HG03342 (cell line): ENCODE results near the gene ABHD2.
"Not testable (repeated sequence)": the region's sequence is repeated elsewhere in the genome, so short reads cannot be mapped to it uniquely, and the experiment has no call there.

Source experiments
- ATAC-seq: cut with Tn5 transposase; IDR thresholded peaks from one replicate; pipeline ENCODE4 v1.9.1; 2021; ENCODE audit warnings: mild to moderate bottlenecking, moderate library complexity; ENCODE audit not compliant: unreplicated experiment

ABHD2 gene

GRCh38 chr15:89118481-89118989 is 30.3 kb downstream of the ABHD2 start:
- ATAC-seq = no peak

GRCh38 chr15:89119489-89120478 is 31.5 kb downstream of the ABHD2 start:
- ATAC-seq = no peak

GRCh38 chr15:89120479-89121000 is 32.3 kb downstream of the ABHD2 start:
- not testable (repeated sequence) for ATAC-seq

- no peak for ATAC-seq
These were observed 33.2 kb downstream of the ABHD2 start for GRCh38 chr15:89121414-89121813.

GRCh38 chr15:89122505-89123180 is 34.4 kb downstream of the ABHD2 start:
- no peak for ATAC-seq

GRCh38 chr15:89123181-89123525 is 34.9 kb downstream of the ABHD2 start:
- ATAC-seq = no peak

- ATAC-seq = no peak
These were observed 37.0 kb downstream of the ABHD2 start for GRCh38 chr15:89125088-89125826.

GRCh38 chr15:89126009-89126408 is 37.8 kb downstream of the ABHD2 start:
- no peak for ATAC-seq

GRCh38 chr15:89127054-89127702 is 38.9 kb downstream of the ABHD2 start:
- ATAC-seq = no peak

GRCh38 chr15:89128320-89129122 is 40.3 kb downstream of the ABHD2 start:
- ATAC-seq = peak; percentile 45

GRCh38 chr15:89129123-89129815 is 41.0 kb downstream of the ABHD2 start:
- no peak for ATAC-seq

GRCh38 chr15:89129816-89130134 is 41.5 kb downstream of the ABHD2 start:
- no peak for ATAC-seq

GRCh38 chr15:89130201-89130600 is 41.9 kb downstream of the ABHD2 start:
- peak; percentile 65 for ATAC-seq

- ATAC-seq = no peak
These were observed 43.5 kb downstream of the ABHD2 start for GRCh38 chr15:89131731-89132130.

GRCh38 chr15:89132611-89133507 is 44.6 kb downstream of the ABHD2 start:
- no peak for ATAC-seq

GRCh38 chr15:89135387-89136077 is 47.3 kb downstream of the ABHD2 start:
- not testable (repeated sequence) for ATAC-seq

GRCh38 chr15:89136078-89136806 is 48.0 kb downstream of the ABHD2 start:
- no peak for ATAC-seq
